KG1 (cell line): Measurements from ENCODE around the gene CCDC157.
A peak's percentile ranks its signal among the peaks of the same experiment; 100 is the strongest.
"Not testable (repeated sequence)": the region's sequence is repeated elsewhere in the genome, so short reads cannot be mapped to it uniquely, and the experiment has no call there.

Experiments used
- DNase-seq: peaks from one replicate; lab custom pipeline; 2025; lab: John Stamatoyannopoulos, UW

The CCDC157 gene

DNA sequence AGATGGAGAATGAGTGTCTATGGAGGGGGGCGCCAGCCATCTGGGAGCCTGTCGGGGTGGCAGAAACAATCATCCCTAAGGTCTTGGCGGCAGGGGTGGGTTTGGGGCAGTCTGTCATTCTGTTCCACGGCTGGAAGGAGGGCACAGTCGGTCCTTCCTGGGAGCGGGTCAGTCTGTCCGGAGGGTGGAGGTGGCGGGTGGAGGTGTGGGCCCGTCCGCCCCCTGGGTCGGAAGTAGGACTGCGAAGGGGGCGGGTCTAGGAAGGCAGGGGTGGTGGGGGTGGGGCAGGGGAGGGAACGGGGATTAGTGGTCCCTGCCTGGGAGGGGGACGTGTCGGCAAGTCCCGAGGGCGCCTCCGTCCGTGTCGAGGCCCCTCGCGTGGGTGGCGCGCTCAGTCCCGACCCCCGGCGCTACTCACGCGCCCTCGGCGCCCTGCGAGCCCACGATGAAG lies 30.5 kb upstream of the CCDC157 start:
- DNase-seq: no peak

DNA sequence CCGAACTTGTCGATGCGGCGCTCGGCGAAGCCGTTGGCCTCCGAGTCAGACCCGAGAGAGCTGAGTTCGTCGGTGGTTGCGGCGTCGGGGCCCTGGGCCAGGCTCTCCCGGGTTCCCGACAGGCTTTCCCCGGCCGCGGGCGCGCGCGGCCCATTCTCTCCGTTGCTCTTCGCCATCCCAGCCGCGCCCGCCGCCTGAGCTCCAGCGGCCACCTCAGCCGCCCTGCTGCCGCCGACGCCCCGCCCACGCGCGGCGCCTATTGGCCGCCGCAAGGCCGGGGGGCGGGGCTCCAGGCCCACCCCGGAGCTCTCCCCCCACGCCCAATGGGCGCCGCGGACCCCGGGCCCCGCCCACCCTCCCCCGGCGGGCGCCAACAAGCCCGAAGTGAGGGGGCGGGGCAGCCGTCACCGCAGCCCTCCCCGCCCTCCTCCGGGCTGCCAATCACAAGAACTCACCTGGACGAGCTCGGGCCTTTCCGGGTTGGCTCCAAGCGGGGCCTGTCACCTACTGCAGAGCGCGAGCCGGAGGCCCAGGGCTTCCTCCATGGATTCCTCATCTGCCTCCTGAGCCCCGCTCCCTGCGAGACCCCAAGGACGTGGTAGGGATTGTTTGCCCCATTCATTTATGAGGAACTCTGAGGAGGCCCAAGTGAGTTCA lies 30.0 kb upstream of the CCDC157 start, which contains the start of gene TBC1D10A:
TBC1D10A (minus strand) TSS at position 236 of the 657 bp plus-strand sequence; CDS start at position 176, 60 bp downstream.
- DNase-seq: peak; percentile 84

GRCh38 chr22:30327864-30328345 lies 28.9 kb upstream of the CCDC157 start:
- no peak for DNase-seq

GRCh38 chr22:30328466-30329049 lies 28.2 kb upstream of the CCDC157 start:
- no peak for DNase-seq

DNA sequence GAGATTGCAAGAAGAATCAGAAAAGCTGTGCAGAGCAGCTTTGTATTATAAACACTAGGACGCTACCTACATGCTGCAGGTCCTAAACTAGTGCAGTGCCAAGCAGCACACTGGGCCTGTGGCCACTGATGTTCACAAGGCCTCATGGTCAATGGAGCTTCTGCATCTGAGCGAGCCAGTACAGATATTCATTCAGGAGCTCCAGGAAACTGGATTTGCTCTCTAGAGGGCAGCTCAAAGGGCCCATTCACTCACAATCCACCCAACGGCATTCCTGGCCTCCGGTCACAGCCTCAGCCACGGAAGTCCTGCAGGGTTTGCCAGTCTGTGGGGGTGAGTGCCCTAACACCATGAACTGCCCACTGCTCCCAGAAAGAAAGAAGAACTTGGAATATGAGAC lies 24.3 kb upstream of the CCDC157 start:
- DNase-seq: no peak

DNA sequence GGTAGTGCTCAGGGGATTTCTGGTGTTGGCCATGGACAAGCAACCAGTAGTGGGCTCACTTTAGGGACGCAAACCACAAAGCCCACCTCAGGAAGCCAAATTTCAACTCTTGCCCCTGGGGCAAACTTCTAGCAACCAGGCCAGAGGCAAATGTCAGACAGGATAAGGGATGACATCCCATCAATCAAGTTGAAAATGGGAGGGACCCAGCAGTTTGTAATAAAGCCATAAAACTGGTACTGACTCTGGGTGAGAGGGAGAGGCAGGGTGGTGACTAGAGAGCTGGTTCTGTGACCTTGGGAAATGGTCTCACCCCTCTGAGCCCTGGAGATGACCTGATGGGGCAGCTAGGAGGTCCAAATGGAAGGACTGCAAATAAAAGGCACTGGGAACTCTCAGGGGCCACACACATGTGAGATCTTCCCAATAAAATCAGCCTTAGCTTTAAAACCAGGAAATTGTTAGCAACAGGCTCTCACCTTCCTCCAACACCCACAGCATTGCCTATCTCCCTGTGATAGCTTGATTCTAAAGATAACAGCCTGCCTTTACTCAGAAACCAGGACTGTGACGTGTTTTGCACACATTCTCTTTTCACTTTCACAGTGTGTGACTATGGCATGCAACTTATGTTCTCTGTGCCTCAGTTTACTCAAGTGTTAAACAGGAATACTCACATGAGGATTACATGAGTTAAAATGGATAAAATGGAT lies 23.7 kb upstream of the CCDC157 start:
- no peak for DNase-seq

DNA sequence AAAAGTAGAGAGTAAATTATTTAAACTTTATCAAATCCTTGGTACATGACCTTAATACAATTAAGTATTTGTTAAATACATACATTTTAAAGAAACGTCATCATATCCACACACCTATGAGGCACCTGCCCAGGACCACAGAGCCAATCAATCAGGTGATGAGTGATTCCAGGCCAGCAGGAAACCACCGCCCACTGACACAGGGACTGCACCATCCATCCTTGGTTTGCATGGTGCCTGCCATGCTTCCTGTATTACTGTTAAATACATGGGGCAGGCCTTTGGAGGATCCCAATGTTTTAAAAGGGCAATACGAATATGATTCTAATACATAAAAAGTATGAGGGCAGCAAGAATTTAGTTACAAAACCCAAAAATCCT lies 23.1 kb upstream of the CCDC157 start:
- no peak for DNase-seq

DNA sequence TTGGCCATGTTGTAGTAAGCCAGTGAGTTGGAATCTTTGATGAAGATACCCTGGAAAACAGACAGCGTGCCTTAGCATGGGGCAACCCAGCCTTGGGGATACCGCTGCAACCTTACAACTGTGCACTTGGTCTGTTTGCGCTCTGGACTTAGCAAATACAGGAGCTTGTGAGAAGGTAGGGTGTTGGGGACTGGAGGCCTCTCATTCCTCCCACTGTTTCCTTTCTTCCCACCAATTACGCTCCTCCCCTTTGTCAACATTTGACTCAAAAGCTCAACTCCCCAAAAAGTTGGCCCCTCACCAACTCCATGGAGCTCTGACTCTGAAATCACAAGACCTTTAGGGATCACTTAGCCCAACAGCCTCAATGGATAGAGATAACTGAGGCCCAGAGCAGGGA lies 22.2 kb upstream of the CCDC157 start:
- DNase-seq: no peak

- no peak for DNase-seq
Measured at GRCh38 chr22:30335236-30335635, 21.6 kb upstream of the CCDC157 start.

- no peak for DNase-seq
Measured at GRCh38 chr22:30336752-30337460, 19.9 kb upstream of the CCDC157 start.

DNA sequence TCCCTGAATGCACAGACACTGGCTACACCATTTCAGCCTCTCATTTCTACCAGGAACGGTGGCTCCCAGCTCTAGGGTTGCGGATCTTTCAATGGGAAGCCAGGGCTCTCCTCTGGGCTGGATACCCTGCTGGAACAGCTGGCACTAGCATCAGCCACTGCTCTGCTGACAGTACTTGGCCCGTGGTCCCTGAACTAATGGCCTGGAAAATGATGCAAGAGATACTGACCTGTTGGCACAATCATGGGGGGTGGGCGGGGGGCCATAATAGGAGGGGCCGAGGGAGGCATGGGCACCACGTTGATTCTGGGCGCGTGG lies 19.4 kb upstream of the CCDC157 start:
- no peak for DNase-seq

DNA sequence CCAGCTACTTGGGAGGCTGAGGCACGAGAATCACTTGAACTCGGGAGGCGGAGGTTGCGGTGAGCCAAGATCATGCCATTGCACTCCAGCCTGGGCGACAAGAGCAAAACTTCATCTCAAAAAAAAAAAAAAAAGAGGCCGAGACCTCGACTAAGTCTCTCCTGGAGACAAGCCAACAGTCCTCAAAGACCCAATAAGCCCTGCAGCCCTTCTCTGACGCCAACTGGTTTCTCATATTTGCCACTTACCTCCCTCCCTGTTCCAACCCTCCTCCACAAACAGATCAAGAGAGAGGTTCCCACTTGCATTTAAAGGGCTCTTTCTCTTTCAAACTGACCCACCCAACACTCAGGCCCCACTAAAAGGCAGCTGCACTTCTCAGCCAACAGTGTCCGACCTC lies 18.5 kb upstream of the CCDC157 start:
- DNase-seq: not testable (repeated sequence)

GRCh38 chr22:30338802-30339201 lies 18.0 kb upstream of the CCDC157 start:
- no peak for DNase-seq

- DNase-seq: no peak
Measured at GRCh38 chr22:30340911-30341685, 15.7 kb upstream of the CCDC157 start.

DNA sequence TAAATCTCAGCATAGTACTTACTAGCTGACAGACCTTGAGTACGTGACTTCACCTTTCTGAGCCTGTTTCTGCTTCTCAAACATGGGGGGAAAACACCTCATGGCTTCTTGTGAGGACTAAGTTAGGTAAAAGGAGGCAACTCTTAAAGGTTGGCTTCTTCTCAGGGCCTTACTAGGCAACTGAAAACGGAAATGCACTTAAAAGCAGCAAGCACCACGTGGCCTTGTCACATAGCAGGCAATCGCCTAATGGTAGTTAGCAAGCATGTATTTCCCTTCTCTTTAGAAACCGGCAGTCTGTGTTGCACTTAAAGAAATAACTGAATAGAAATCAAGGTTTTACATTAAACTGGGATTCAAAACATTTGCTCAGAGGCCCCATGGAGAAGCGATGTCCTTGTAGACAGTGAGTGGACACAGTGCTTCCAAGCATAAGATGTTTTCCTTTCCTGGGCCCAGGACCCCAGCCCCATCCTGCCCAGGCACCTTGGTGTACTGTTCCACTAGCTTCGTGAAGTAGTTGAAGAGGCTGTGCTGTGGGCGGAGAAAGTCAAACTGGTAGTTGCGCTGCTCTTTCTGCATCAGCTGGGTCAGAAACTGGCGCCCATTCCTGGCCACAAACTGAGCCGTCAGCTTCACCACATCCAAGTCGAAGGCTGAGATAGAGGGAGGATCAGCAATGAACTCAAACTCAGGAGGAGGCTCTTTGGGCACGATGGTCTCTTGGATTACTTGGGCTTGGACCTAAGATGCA lies 12.2 kb upstream of the CCDC157 start:
- DNase-seq: no peak

- no peak for DNase-seq
Measured at GRCh38 chr22:30347255-30347892, 9.4 kb upstream of the CCDC157 start.

GRCh38 chr22:30348404-30348803 lies 8.4 kb upstream of the CCDC157 start:
- no peak for DNase-seq

GRCh38 chr22:30348809-30349208 lies 8.0 kb upstream of the CCDC157 start:
- no peak for DNase-seq

- DNase-seq: no peak
Measured at GRCh38 chr22:30351226-30351625, 5.6 kb upstream of the CCDC157 start.

DNA sequence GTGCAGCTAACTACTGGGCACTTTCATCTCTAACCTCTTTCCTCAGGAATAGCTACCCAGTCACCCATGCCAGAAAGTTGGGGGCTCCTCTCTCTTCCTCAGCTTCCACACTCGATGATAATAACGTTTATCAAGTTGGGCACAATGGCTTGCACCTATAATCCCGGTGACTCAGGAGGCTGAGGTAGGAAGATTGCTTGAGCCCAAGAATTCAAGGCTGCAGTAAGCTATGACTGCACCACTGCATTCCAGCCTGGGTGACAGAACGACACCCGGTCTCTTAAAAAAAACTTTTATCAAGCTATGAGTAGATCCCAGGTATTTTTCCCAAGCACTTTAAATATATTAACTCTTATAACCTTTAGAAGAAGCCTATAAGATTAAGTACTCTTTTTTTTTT lies 2.2 kb upstream of the CCDC157 start:
- DNase-seq: no peak

DNA sequence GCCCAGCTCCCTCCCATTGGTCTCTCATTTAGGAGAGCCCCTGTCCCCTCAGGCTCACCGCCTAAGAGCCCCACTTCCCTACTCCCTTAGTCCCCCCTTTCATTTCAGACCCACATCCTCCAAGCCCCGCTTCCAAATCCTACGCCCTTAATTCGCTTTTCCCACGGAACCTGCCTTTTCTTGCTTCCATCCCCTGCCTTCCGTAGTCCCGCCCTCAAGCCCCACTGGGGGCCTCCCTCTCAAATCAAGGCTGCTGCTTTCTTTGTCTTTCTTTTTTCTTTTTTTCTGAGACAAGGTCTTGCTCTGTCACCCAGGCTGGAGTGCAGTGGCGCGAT lies 396 bp downstream of the CCDC157 start:
- no peak for DNase-seq
